ENCODE data around the gene NR2F2.

GRCh38 chr15:96351761-96352603, 21.5 kb downstream of the NR2F2 start:
- peak; percentile 21 to 32 for TF ChIP-seq POLR2AphosphoS5 (IDR thresholded peaks at IDR 0.05)
- TF ChIP-seq POLR2A (IDR thresholded peaks at IDR 0.05; ENCODE audit: low read depth) = no peak
- TF ChIP-seq, protein P1, sequence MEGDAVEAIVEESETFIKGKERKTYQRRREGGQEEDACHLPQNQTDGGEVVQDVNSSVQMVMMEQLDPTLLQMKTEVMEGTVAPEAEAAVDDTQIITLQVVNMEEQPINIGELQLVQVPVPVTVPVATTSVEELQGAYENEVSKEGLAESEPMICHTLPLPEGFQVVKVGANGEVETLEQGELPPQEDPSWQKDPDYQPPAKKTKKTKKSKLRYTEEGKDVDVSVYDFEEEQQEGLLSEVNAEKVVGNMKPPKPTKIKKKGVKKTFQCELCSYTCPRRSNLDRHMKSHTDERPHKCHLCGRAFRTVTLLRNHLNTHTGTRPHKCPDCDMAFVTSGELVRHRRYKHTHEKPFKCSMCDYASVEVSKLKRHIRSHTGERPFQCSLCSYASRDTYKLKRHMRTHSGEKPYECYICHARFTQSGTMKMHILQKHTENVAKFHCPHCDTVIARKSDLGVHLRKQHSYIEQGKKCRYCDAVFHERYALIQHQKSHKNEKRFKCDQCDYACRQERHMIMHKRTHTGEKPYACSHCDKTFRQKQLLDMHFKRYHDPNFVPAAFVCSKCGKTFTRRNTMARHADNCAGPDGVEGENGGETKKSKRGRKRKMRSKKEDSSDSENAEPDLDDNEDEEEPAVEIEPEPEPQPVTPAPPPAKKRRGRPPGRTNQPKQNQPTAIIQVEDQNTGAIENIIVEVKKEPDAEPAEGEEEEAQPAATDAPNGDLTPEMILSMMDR (IDR thresholded peaks at IDR 0.05) = no peak

All from esophagus muscularis mucosa (tissue), 3 donors.